Activated CD4-positive, alpha-beta T cell treated with anti-CD3 and anti-CD28 coated beads, Interleukin-2, amount 10 ng/mL, durations not matched to agents 24 days and 14 days (primary cell): ENCODE measurements around the gene GNPAT. TPM values are rescaled to one million over a fixed set of nuclear protein-coding genes. Genes with fewer than 3 reads are reported as not detected.

ENCODE experiments used
- DNase-seq: peaks from one replicate; pipeline ENCODE4 v3.0.0; 2022
- H3K27ac Mint-ChIP-seq: one replicate; pipeline ENCODE4 v1.8.0; 2022; ENCODE audit warnings: mild to moderate bottlenecking, mixed read lengths
- H3K27me3 Mint-ChIP-seq: one replicate; pipeline ENCODE4 v1.8.0; 2022; ENCODE audit warnings: mixed read lengths
- H3K36me3 Mint-ChIP-seq: one replicate; pipeline ENCODE4 v1.8.0; 2022; ENCODE audit warnings: low read depth, mild to moderate bottlenecking, mixed read lengths
- H3K4me1 Mint-ChIP-seq: one replicate; pipeline ENCODE4 v1.8.0; 2021; ENCODE audit warnings: mixed read lengths
- H3K4me3 Mint-ChIP-seq: one replicate; pipeline ENCODE4 v1.8.0; 2022; ENCODE audit warnings: mild to moderate bottlenecking, moderate library complexity, mixed read lengths
- H3K9me3 Mint-ChIP-seq: one replicate; pipeline ENCODE4 v1.8.0; 2021; ENCODE audit warnings: mixed read lengths
- intact Hi-C: fragments of 100-400 bp; cut with micrococcal nuclease; formaldehyde crosslinking; loops from one replicate; pipeline ENCODE4 v1.15.1; 2023
- total RNA-seq: library from RNA; stranded (reverse); gene quantifications from 2 replicates; pipeline ENCODE4 v1.2.3, GENCODE V29; 2022

The GNPAT gene
- total RNA-seq, 1 donor from 2014 or later: 45.6 TPM

- Mint-ChIP-seq H3K4me3 (no peak overlapping the region), H3K36me3 (peaks cover 8% of the 10 kb centered on the region), H3K9me3 (no peaks in the 10 kb centered on the region)
Observed at GRCh38 chr1:231219422-231220401, 21.3 kb upstream of the GNPAT start.

GRCh38 chr1:231220801-231221200 is 20.2 kb upstream of the GNPAT start:
- Mint-ChIP-seq H3K36me3 (peaks cover 18% of the 10 kb centered on the region), H3K27ac (no peak overlapping the region), H3K4me1 (peaks cover 3% of the 10 kb centered on the region), H3K4me3 (no peak overlapping the region), H3K9me3 (no peaks in the 10 kb centered on the region), H3K27me3 (peaks cover 3% of the 10 kb centered on the region)
- intact Hi-C loops: no loop called here
- no peak for DNase-seq

More at GRCh38 chr1:231219422-231220401, 21.3 kb upstream of the GNPAT start:
- intact Hi-C loops: loop anchor here (10.0 kb wide), 1 partner anchor 185 kb away; no protein-coding TSS in a partner anchor
- Mint-ChIP-seq H3K27me3 (peaks cover 3% of the 10 kb centered on the region), H3K4me1 (peaks cover 6% of the 10 kb centered on the region), H3K27ac (no peak overlapping the region)
- no peak for DNase-seq

- intact Hi-C loops: no loop called here
- Mint-ChIP-seq H3K27ac (no peak overlapping the region), H3K4me1 (peaks cover 5% of the 10 kb centered on the region)
Observed at GRCh38 chr1:231226156-231226555, 14.9 kb upstream of the GNPAT start.

DNA sequence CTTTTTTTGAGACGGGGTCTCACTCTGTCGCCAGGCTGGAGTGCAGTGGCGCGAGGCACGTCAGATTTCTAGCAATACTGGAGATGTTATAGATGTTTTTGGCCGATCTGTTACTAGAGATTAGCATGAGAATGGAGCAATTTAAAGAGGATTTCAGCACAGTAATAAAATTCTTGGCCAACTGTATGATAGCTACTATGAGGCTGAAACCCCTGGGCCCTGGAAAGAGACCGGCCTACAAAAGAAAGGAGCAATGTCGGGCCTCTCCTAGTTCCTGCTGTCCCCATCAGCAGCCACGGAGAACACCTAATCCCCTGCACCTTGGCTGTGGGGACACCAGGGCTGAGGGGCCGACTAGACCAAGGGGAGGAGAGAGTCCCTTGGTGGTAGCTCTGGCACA is 9.5 kb upstream of the GNPAT start:
- Mint-ChIP-seq H3K4me1 (peaks cover 23% of the 10 kb centered on the region), H3K9me3 (no peaks in the 10 kb centered on the region), H3K27me3 (no peaks in the 10 kb centered on the region), H3K4me3 (no peak overlapping the region), H3K27ac (no peak overlapping the region), H3K36me3 (peaks cover 42% of the 10 kb centered on the region)
- intact Hi-C loops: no loop called here
- DNase-seq: no peak

More at GRCh38 chr1:231226156-231226555, 14.9 kb upstream of the GNPAT start:
- H3K4me3 Mint-ChIP-seq: no peak overlapping the region
- peaks cover 50% of the 10 kb centered on the region for H3K36me3 Mint-ChIP-seq
- DNase-seq: no peak
- no peaks in the 10 kb centered on the region for H3K27me3 Mint-ChIP-seq
- H3K9me3 Mint-ChIP-seq: no peaks in the 10 kb centered on the region

DNA sequence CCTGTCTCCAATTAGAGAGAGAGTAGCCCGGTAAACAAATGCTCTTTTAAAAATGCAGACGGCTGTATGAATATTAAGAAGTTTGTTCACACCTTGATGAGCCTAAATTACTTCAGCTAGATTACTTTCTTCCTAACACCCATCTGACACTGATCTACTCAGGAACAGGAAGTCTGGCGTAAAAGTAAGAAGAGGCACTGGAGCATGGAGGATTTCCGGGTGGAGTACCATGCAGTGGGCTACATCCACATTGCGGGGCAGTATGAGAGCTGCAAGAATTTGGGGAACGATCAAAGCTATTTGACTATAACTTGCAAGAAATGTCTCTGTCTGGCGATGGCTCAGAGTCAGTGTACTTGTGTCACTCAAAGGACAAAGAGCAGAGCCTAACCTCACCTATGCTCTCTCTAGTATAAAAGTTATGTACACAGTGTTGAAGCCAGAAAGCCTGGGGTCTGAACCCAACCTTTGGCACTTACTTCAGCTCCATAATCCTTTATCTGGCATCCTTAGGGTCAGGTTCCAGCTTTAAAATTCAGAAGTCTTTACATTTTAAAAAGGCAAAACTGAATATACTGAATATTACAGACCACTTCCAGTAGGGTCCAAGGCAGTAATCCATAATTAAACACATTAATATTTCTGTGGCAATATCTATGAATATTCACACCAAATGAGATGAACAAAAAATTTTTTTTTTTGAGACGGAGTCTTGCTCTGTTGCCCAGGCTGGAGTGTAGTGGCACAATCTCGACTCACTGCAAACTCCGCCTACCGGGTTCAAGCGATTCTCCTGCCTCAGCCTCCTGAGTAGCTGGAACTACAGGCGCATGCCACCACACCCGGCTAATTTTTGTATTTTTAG is 7.9 kb upstream of the GNPAT start:
- DNase-seq: no peak
- H3K4me1 Mint-ChIP-seq: peaks cover 25% of the 10 kb centered on the region
- H3K4me3 Mint-ChIP-seq: no peak overlapping the region
- intact Hi-C loops: no loop called here
- H3K27me3 Mint-ChIP-seq: no peaks in the 10 kb centered on the region
- H3K36me3 Mint-ChIP-seq: peaks cover 41% of the 10 kb centered on the region
- no peaks in the 10 kb centered on the region for H3K9me3 Mint-ChIP-seq
- H3K27ac Mint-ChIP-seq: no peak overlapping the region

- Mint-ChIP-seq H3K9me3 (no peaks in the 10 kb centered on the region), H3K4me1 (peaks cover 25% of the 10 kb centered on the region), H3K4me3 (no peak overlapping the region), H3K36me3 (peaks cover 46% of the 10 kb centered on the region), H3K27ac (no peak overlapping the region), H3K27me3 (no peaks in the 10 kb centered on the region)
- DNase-seq: no peak
- intact Hi-C loops: no loop called here
Observed at GRCh38 chr1:231233735-231234417, 7.1 kb upstream of the GNPAT start.

- DNase-seq: no peak
- intact Hi-C loops: no loop called here
- Mint-ChIP-seq H3K36me3 (peaks cover 50% of the 10 kb centered on the region), H3K27me3 (no peaks in the 10 kb centered on the region), H3K4me3 (no peak overlapping the region), H3K27ac (peak overlapping the region; percentile 2), H3K4me1 (peaks cover 29% of the 10 kb centered on the region), H3K9me3 (no peaks in the 10 kb centered on the region)
Observed at GRCh38 chr1:231234506-231234905, 6.5 kb upstream of the GNPAT start.

DNA sequence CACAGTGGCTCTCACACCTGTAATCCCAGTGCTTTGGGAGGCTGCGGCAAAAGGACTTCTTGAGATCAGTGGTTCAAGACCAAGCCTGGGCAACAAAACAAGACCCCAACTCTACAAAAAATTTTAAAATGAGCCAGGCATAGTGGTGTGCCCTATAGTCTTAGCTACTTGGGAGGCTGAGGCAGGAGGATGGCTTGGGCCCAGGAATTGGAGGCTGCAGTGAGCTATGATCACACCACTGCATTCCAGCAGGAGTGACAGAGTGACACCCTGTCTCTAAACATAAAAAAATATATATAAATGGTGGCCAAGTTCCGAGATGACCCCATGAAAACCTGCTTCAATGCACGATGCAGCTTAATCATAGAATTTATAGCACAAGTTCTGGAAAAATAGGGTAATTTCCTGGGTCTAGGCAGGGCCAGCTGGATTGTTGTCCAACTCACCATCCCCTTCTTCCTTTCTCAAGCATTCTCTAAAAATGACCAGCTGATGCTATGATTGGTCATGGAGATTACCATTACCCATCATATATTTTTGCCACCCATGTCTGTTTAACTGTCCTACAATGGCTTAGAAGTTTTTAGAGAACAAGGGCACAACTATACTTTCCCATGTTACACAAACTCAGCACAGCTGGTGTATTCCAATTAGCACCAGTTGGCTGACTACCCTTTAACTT is 5.3 kb upstream of the GNPAT start:
- no peak overlapping the region for H3K27ac Mint-ChIP-seq

DNA sequence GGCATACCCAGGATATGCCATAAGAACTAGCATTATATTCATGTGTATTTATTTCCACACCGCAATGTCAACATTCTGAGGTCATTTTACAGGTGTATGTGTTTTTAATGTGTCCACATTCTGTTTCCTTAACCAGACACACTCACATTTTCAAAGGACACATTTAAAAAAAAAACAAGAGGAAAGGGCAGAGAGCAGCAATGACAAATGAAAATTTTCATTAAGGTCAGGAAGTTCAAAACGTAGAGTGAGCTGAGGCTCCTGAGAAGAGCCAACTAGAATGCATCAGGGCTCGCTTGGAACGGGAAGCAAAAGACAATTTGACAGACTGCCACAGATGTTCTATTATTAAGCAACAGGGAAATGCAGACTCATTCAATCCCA is 4.8 kb upstream of the GNPAT start:
- Mint-ChIP-seq H3K27me3 (no peaks in the 10 kb centered on the region), H3K4me3 (no peak overlapping the region), H3K4me1 (peaks cover 34% of the 10 kb centered on the region), H3K9me3 (no peaks in the 10 kb centered on the region), H3K36me3 (peaks cover 40% of the 10 kb centered on the region), H3K27ac (no peak overlapping the region)
- intact Hi-C loops: no loop called here
- no peak for DNase-seq

More for the DNA sequence above, 5.3 kb upstream of the GNPAT start:
- no peaks in the 10 kb centered on the region for H3K9me3 Mint-ChIP-seq
- H3K4me3 Mint-ChIP-seq: no peak overlapping the region
- intact Hi-C loops: no loop called here
- H3K4me1 Mint-ChIP-seq: peaks cover 37% of the 10 kb centered on the region
- peaks cover 45% of the 10 kb centered on the region for H3K36me3 Mint-ChIP-seq
- no peak for DNase-seq
- no peaks in the 10 kb centered on the region for H3K27me3 Mint-ChIP-seq

DNA sequence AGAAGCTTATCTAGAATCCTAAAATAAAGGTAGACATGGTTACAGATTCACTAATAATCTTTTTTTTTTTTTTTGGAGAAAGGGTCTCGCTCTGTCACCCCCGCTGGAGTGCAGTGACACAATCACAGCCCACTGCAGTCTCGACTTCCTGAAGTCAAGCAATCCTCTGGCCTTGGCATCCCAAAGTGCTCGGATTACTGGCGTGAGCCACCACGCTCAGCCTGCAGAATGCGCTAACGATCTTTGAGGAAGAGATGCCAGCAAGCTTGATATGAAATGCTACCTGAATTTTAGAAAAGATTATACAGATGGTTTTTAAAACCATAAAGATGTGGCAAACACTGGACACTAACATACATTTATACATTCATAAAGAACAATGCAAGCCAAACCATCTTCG is 4.1 kb upstream of the GNPAT start:
- Mint-ChIP-seq H3K4me1 (peaks cover 33% of the 10 kb centered on the region), H3K36me3 (peaks cover 35% of the 10 kb centered on the region), H3K27ac (no peak overlapping the region)

GRCh38 chr1:231238298-231238697 is 2.7 kb upstream of the GNPAT start:
- Mint-ChIP-seq H3K27me3 (no peaks in the 10 kb centered on the region), H3K4me3 (no peak overlapping the region), H3K27ac (no peak overlapping the region), H3K9me3 (no peaks in the 10 kb centered on the region), H3K36me3 (peaks cover 32% of the 10 kb centered on the region), H3K4me1 (peaks cover 44% of the 10 kb centered on the region)
- intact Hi-C loops: no loop called here
- no peak for DNase-seq

More for the DNA sequence above, 4.1 kb upstream of the GNPAT start:
- Mint-ChIP-seq H3K9me3 (no peaks in the 10 kb centered on the region), H3K4me3 (no peak overlapping the region), H3K27me3 (no peaks in the 10 kb centered on the region)
- DNase-seq: no peak
- intact Hi-C loops: no loop called here

GRCh38 chr1:231240531-231240882 is 505 bp upstream of the GNPAT start:
- H3K4me3 Mint-ChIP-seq: peak overlapping the region; percentile 94
- intact Hi-C loops: loop anchor here (1.0 to 10.0 kb wide), 2 partner anchors 262 to 364 kb away; partner anchors contain the start of gene TTC13
- H3K27ac Mint-ChIP-seq: peak overlapping the region; percentile 97
- H3K9me3 Mint-ChIP-seq: no peaks in the 10 kb centered on the region
- H3K36me3 Mint-ChIP-seq: peaks cover 36% of the 10 kb centered on the region
- DNase-seq: no peak
- H3K4me1 Mint-ChIP-seq: peaks cover 51% of the 10 kb centered on the region
- H3K27me3 Mint-ChIP-seq: no peaks in the 10 kb centered on the region

- Mint-ChIP-seq H3K4me3 (peak overlapping the region; percentile 94), H3K9me3 (no peaks in the 10 kb centered on the region), H3K27ac (peak overlapping the region; percentile 97), H3K4me1 (peaks cover 50% of the 10 kb centered on the region), H3K36me3 (peaks cover 40% of the 10 kb centered on the region), H3K27me3 (no peaks in the 10 kb centered on the region)
- peak; percentile 74 for DNase-seq
- intact Hi-C loops: loop anchor here (1.0 to 10.0 kb wide), 6 partner anchors 30 to 363 kb away; partner anchors contain the start of genes SPRTN and TSNAX
Observed at GRCh38 chr1:231241750-231242149, 738 bp downstream of the GNPAT start.
